K562 (cell line): Measurements from ENCODE around the gene VIPR2. TPM values are rescaled to one million over a fixed set of nuclear protein-coding genes. Genes with fewer than 3 reads are reported as not detected.
A peak's percentile ranks its signal among the peaks of the same experiment; 100 is the strongest.

Experiments
- EZH2 ChIP-seq: IDR thresholded peaks from 2 replicates; pipeline ENCODE4 v1.6.1; 2012; ENCODE audit warnings: low read depth, mild to moderate bottlenecking, inconsistent platforms, low read length, borderline replicate concordance
- MAZ ChIP-seq, 2 experiments: fragments of 450-650 bp in 1 of 2; sonication (generic) in 1 of 2; formaldehyde crosslinking; IDR thresholded peaks in 1 of 2; conservative IDR thresholded peaks in 1 of 2; 2 replicates each; pipeline versions ENCODE4 v1.4.0 to v1.5.0; 2020; ENCODE audit warnings: mild to moderate bottlenecking in 1 of 2, missing genetic modification reagents in 1 of 2
- RBBP5 ChIP-seq: fragments of 200-600 bp; sonication (generic); IDR thresholded peaks from 2 replicates; pipeline ENCODE4 v1.6.1; 2012; ENCODE audit warnings: borderline replicate concordance, mild to moderate bottlenecking, low read length, control low read depth, inconsistent platforms; ENCODE audit not compliant: insufficient read depth, poor library complexity, severe bottlenecking
- RBM17 ChIP-seq: fragments of 200-400 bp; formaldehyde crosslinking; IDR thresholded peaks from 2 replicates; pipeline ENCODE4 v1.6.1; 2017; ENCODE audit warnings: low read depth, mild to moderate bottlenecking, low read length, borderline replicate concordance
- SIRT6 ChIP-seq: IDR thresholded peaks from one replicate; pipeline ENCODE4 v1.6.1; 2012; ENCODE audit warnings: low read depth, mild to moderate bottlenecking, control low read depth, inconsistent platforms, low read length, moderate library complexity
- ZNF77 ChIP-seq: fragments of 250-450 bp; sonication (Bioruptor Pico); IDR thresholded peaks from 2 replicates; pipeline ENCODE4 v1.5.0; 2020
- polyA plus RNA-seq, 8 experiments: library from polyadenylated mRNA; depleted of rRNA in 4 of 8; stranded (reverse) in 5 of 8; unstranded in 3 of 8; fragments of >200 nt; fragmentation: Nextera tagmentation in 2 of 8; fragmentation: Illumina TruSeq in 1 of 8; extraction: Ambion mirVana in 2 of 8; extraction: Trizol in 1 of 8; gene quantifications; 2 replicates each; pipeline versions ENCODE4 v1.2.1 to v1.2.3, GENCODE V29; 2011 to 2014; ENCODE audit warnings: inconsistent platforms in 1 of 8, missing spikeins in 1 of 8
- total RNA-seq, 7 experiments: library from RNA; depleted of rRNA in 6 of 7; stranded (reverse); fragments of >200 nt in 6 of 7; fragmentation: Illumina TruSeq in 2 of 7; extraction: Trizol in 2 of 7; gene quantifications; 2 replicates each; pipeline versions ENCODE4 v1.2.1 to v1.2.3, GENCODE V29; 2011 to 2021; ENCODE audit warnings: low replicate concordance in 1 of 7
- TF ChIP-seq, protein P1 (sequence below): fragments of 450-650 bp; IDR thresholded peaks from 2 replicates; pipeline ENCODE4 v1.6.1; 2014; ENCODE audit warnings: low read depth, mild to moderate bottlenecking, moderate library complexity, borderline replicate concordance
- TF ChIP-seq, protein P2 (sequence below): IDR thresholded peaks from 3 replicates; pipeline ENCODE4 v1.6.1; 2011; ENCODE audit warnings: borderline replicate concordance, mild to moderate bottlenecking; ENCODE audit not compliant: insufficient read length, insufficient read depth
- TF ChIP-seq, protein P3 (sequence below): sonication (generic); formaldehyde crosslinking; IDR thresholded peaks from 2 replicates; pipeline ENCODE4 v1.8.0; 2022; ENCODE audit warnings: missing genetic modification reagents, mild to moderate bottlenecking, moderate library complexity, borderline replicate concordance
- TF ChIP-seq, protein P4 (sequence below): sonication (generic); formaldehyde crosslinking; IDR thresholded peaks from 2 replicates; pipeline ENCODE4 v1.9.0; 2022; ENCODE audit warnings: mild to moderate bottlenecking, missing genetic modification reagents
- TF ChIP-seq, protein P5 (sequence below), 2 experiments: fragments of 450-650 bp in 1 of 2; sonication (generic) in 1 of 2; formaldehyde crosslinking in 1 of 2; IDR thresholded peaks; 2 replicates each; pipeline versions ENCODE4 v1.7.1 to v1.9.0; 2016 to 2022; ENCODE audit warnings: inconsistent platforms in 1 of 2, mild to moderate bottlenecking in 1 of 2, missing genetic modification reagents in 1 of 2

Gene VIPR2
- total and polyA plus RNA-seq, 9 of the 15 experiments (the other 6 are each of a cell fraction or from before 2014, with no cell fraction given), result 0.04 TPM; not detected in 8

DNA sequence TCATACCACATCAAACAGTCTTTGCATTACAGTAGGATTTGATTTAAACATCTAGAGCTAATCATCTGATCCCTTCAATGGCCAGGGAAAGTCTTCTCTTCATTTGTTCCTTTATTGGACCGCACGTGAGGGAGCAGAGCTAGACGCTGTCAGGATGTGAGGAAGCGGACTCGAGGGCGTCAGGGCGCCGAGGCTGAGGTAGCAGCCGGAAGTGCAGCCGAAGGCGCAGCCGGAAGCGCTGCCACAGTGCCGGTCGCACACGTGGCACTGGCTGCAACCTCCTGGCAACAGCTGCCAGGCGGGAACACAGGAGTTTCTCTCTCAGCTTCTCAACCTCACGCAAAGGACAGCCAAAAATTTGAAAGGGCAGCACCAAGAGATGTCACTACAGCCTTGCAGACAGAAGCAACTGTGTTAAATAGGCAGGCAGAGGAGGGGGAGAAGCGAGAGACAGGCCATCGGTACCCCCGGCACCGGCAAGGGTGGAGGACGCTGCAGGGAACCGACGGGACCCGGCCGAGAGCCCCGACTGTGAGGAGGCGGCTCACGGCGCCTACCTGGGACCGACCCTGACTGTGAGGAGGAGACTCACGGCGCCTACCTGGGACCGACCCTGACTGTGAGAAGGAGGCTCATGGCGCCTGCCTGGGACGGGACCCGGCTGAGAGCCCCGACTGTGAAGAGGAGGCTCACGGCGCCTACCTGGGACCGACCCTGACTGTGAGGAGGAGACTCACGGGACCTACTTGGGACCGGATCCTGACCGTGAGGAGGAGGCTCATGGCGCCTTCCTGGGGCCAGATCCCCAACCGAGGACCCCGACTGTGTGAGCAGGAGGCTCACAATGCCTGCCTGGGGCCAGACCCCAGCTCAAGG lies 32.3 kb downstream of the VIPR2 start (continued):
- TF ChIP-seq SIRT6 (no peak), RBBP5 (no peak), MAZ (CRISPR knock-in tag; conservative IDR thresholded peaks at IDR 0.05 in 1 of 2, IDR thresholded peaks at IDR 0.05 in 1 of 2) (no peak), ZNF77 (CRISPR knock-in tag) (no peak), RBM17 (no peak), EZH2 (0 out of 2 replicates have a peak, but pooled peaks have one; percentile 34)
- TF ChIP-seq, protein P1, sequence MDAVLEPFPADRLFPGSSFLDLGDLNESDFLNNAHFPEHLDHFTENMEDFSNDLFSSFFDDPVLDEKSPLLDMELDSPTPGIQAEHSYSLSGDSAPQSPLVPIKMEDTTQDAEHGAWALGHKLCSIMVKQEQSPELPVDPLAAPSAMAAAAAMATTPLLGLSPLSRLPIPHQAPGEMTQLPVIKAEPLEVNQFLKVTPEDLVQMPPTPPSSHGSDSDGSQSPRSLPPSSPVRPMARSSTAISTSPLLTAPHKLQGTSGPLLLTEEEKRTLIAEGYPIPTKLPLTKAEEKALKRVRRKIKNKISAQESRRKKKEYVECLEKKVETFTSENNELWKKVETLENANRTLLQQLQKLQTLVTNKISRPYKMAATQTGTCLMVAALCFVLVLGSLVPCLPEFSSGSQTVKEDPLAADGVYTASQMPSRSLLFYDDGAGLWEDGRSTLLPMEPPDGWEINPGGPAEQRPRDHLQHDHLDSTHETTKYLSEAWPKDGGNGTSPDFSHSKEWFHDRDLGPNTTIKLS, result peak; percentile 91
- TF ChIP-seq, protein P2, sequence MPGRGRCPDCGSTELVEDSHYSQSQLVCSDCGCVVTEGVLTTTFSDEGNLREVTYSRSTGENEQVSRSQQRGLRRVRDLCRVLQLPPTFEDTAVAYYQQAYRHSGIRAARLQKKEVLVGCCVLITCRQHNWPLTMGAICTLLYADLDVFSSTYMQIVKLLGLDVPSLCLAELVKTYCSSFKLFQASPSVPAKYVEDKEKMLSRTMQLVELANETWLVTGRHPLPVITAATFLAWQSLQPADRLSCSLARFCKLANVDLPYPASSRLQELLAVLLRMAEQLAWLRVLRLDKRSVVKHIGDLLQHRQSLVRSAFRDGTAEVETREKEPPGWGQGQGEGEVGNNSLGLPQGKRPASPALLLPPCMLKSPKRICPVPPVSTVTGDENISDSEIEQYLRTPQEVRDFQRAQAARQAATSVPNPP, result no peak
- TF ChIP-seq, protein P3, sequence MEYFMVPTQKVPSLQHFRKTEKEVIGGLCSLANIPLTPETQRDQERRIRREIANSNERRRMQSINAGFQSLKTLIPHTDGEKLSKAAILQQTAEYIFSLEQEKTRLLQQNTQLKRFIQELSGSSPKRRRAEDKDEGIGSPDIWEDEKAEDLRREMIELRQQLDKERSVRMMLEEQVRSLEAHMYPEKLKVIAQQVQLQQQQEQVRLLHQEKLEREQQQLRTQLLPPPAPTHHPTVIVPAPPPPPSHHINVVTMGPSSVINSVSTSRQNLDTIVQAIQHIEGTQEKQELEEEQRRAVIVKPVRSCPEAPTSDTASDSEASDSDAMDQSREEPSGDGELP (CRISPR knock-in tag), result peak; percentile 56; the same call in 1 of the 2 replicates
- TF ChIP-seq, protein P4, sequence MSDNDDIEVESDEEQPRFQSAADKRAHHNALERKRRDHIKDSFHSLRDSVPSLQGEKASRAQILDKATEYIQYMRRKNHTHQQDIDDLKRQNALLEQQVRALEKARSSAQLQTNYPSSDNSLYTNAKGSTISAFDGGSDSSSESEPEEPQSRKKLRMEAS, result peak; percentile 52; the same call in 1 of the 2 replicates
- TF ChIP-seq, protein P5, sequence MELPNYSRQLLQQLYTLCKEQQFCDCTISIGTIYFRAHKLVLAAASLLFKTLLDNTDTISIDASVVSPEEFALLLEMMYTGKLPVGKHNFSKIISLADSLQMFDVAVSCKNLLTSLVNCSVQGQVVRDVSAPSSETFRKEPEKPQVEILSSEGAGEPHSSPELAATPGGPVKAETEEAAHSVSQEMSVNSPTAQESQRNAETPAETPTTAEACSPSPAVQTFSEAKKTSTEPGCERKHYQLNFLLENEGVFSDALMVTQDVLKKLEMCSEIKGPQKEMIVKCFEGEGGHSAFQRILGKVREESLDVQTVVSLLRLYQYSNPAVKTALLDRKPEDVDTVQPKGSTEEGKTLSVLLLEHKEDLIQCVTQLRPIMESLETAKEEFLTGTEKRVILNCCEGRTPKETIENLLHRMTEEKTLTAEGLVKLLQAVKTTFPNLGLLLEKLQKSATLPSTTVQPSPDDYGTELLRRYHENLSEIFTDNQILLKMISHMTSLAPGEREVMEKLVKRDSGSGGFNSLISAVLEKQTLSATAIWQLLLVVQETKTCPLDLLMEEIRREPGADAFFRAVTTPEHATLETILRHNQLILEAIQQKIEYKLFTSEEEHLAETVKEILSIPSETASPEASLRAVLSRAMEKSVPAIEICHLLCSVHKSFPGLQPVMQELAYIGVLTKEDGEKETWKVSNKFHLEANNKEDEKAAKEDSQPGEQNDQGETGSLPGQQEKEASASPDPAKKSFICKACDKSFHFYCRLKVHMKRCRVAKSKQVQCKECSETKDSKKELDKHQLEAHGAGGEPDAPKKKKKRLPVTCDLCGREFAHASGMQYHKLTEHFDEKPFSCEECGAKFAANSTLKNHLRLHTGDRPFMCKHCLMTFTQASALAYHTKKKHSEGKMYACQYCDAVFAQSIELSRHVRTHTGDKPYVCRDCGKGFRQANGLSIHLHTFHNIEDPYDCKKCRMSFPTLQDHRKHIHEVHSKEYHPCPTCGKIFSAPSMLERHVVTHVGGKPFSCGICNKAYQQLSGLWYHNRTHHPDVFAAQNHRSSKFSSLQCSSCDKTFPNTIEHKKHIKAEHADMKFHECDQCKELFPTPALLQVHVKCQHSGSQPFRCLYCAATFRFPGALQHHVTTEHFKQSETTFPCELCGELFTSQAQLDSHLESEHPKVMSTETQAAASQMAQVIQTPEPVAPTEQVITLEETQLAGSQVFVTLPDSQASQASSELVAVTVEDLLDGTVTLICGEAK (IDR thresholded peaks at IDR 0.05), result peak; percentile 85
- TF ChIP-seq, protein P5 (CRISPR knock-in tag; IDR thresholded peaks at IDR 0.05), result no peak
